Thyroid gland (tissue), 4 donors: ENCODE data around the gene TPRX2.
A peak's percentile ranks its signal among the peaks of the same experiment; 100 is the strongest.

Source experiments
- CTCF ChIP-seq, 6 experiments: fragments of 200-600 bp in 3 of 6; fragments of 450-650 bp in 3 of 6; sonication (generic) in 3 of 6; IDR thresholded peaks; one replicate each; pipeline ENCODE4 v1.5.1; 2016 to 2019; ENCODE audit warnings: antibody characterized with exemption in 6 of 6, mild to moderate bottlenecking in 2 of 6, inconsistent platforms in 1 of 6, moderate library complexity in 1 of 6
- POLR2A ChIP-seq, 2 donors: fragments of 450-650 bp; IDR thresholded peaks; one replicate each; pipeline ENCODE4 v1.6.1; 2017; ENCODE audit warnings: antibody characterized with exemption in 2 of 2, mild to moderate bottlenecking in 2 of 2, moderate library complexity in 1 of 2

- TF ChIP-seq CTCF (IDR thresholded peaks at IDR 0.05) = peak in 3 of 6 experiments; percentile 21 to 55 (median 26)
- TF ChIP-seq POLR2A (IDR thresholded peaks at IDR 0.05) = no peak
These were observed 45.6 kb upstream of the TPRX2 start for GRCh38 chr19:47813304-47813994.
